K562 (cell line): ENCODE data around the gene RPL22. TPM values are rescaled to one million over a fixed set of nuclear protein-coding genes. Genes with fewer than 3 reads are reported as not detected.

ENCODE experiments used
- BHLHE40 ChIP-seq: IDR thresholded peaks from 2 replicates; pipeline ENCODE4 v1.6.1; 2011; ENCODE audit warnings: low read length, improper control_type of control experiment
- CBX3 ChIP-seq, 2 experiments: IDR thresholded peaks; 1 replicate in 1 of 2; 2 replicates in 1 of 2; pipeline ENCODE4 v1.6.1; 2012; ENCODE audit warnings: inconsistent platforms in 2 of 2, low read length in 2 of 2, borderline replicate concordance in 1 of 2, control low read depth in 1 of 2
- CTCF ChIP-seq, 3 experiments: IDR thresholded peaks in 2 of 3; conservative IDR thresholded peaks in 1 of 3; 2 replicates each; pipeline ENCODE4 v1.5.1; 2011 to 2012; ENCODE audit warnings: low read length in 3 of 3, mild to moderate bottlenecking in 3 of 3, control low read depth in 2 of 3, improper control_type of control experiment in 1 of 3, inconsistent platforms in 1 of 3, low read depth in 1 of 3, mixed read lengths in 1 of 3, moderate library complexity in 1 of 3; ENCODE audit not compliant: insufficient read depth in 2 of 3
- E2F6 ChIP-seq, 2 experiments: IDR thresholded peaks; 2 replicates each; pipeline ENCODE4 v1.6.1; 2011; ENCODE audit warnings: borderline replicate concordance in 1 of 2, control low read depth in 1 of 2, low read depth in 1 of 2, low read length in 1 of 2, mild to moderate bottlenecking in 1 of 2, mixed read lengths in 1 of 2, moderate library complexity in 1 of 2; ENCODE audit not compliant: insufficient read depth in 1 of 2, insufficient read length in 1 of 2, poor library complexity in 1 of 2, severe bottlenecking in 1 of 2; ENCODE audit errors: extremely low read depth in 1 of 2
- ILF3 ChIP-seq: fragments of 450-650 bp; IDR thresholded peaks from 2 replicates; pipeline ENCODE4 v1.6.1; 2018; ENCODE audit warnings: antibody characterized with exemption, mild to moderate bottlenecking, moderate library complexity, borderline replicate concordance
- MNT ChIP-seq, 2 experiments: fragments of 450-650 bp; conservative IDR thresholded peaks; 2 replicates each; pipeline ENCODE4 v1.6.1; 2017; ENCODE audit warnings: mild to moderate bottlenecking in 2 of 2, moderate library complexity in 2 of 2
- MYC ChIP-seq, 2 experiments: fragments of 250-450 bp in 1 of 2; sonication (Bioruptor Pico) in 1 of 2; IDR thresholded peaks; 2 replicates each; pipeline versions ENCODE4 v1.5.1 to v1.6.1; 2012 to 2021; ENCODE audit warnings: low read depth in 2 of 2, borderline replicate concordance in 1 of 2, improper control_type of control experiment in 1 of 2, low read length in 1 of 2, mild to moderate bottlenecking in 1 of 2, moderate library complexity in 1 of 2
- NONO ChIP-seq, 2 experiments: fragments of 200-400 bp in 1 of 2; fragments of 450-650 bp in 1 of 2; formaldehyde crosslinking in 1 of 2; IDR thresholded peaks; 2 replicates each; pipeline ENCODE4 v1.6.1; 2017; ENCODE audit warnings: low read depth in 2 of 2, mild to moderate bottlenecking in 2 of 2, moderate library complexity in 2 of 2, low read length in 1 of 2
- RAD51 ChIP-seq: fragments of 450-650 bp; IDR thresholded peaks from 2 replicates; pipeline ENCODE4 v1.7.1; 2016; ENCODE audit warnings: low read depth, mild to moderate bottlenecking, borderline replicate concordance
- SETDB1 ChIP-seq: IDR thresholded peaks from one replicate; pipeline ENCODE4 v1.6.1; 2012; ENCODE audit warnings: low read length, control low read depth, inconsistent platforms
- SMC3 ChIP-seq: conservative IDR thresholded peaks from 2 replicates; pipeline ENCODE4 v1.6.1; 2011; ENCODE audit warnings: low read depth, low read length, improper control_type of control experiment; ENCODE audit not compliant: insufficient read depth
- SNRNP70 ChIP-seq: fragments of 200-400 bp; formaldehyde crosslinking; optimal IDR thresholded peaks from 2 replicates; pipeline ENCODE3; 2017; ENCODE audit warnings: low read depth, low read length
- USF1 ChIP-seq: sonication (generic); formaldehyde crosslinking; IDR thresholded peaks from 2 replicates; pipeline ENCODE4 v1.9.0; 2022; ENCODE audit warnings: mild to moderate bottlenecking, missing genetic modification reagents
- USF2 ChIP-seq: sonication (generic); formaldehyde crosslinking; IDR thresholded peaks from 2 replicates; pipeline ENCODE4 v1.5.0; 2020; ENCODE audit warnings: missing genetic modification reagents
- ZBTB49 ChIP-seq: sonication (generic); formaldehyde crosslinking; IDR thresholded peaks from 2 replicates; pipeline ENCODE4 v1.8.0; 2022; ENCODE audit warnings: missing genetic modification reagents, mild to moderate bottlenecking, borderline replicate concordance
- ZFPM2 ChIP-seq: fragments of 250-450 bp; sonication (Bioruptor Pico); IDR thresholded peaks from 2 replicates; pipeline ENCODE4 v1.5.1; 2022; ENCODE audit warnings: mild to moderate bottlenecking
- ZNF232 ChIP-seq: sonication (generic); formaldehyde crosslinking; IDR thresholded peaks from 2 replicates; pipeline ENCODE4 v1.8.0; 2022; ENCODE audit warnings: mild to moderate bottlenecking, missing genetic modification reagents
- polyA plus RNA-seq, 8 experiments: library from polyadenylated mRNA; depleted of rRNA in 4 of 8; stranded (reverse) in 5 of 8; unstranded in 3 of 8; fragments of >200 nt; fragmentation: Nextera tagmentation in 2 of 8; fragmentation: Illumina TruSeq in 1 of 8; extraction: Ambion mirVana in 2 of 8; extraction: Trizol in 1 of 8; gene quantifications; 2 replicates each; pipeline versions ENCODE4 v1.2.1 to v1.2.3, GENCODE V29; 2011 to 2014; ENCODE audit warnings: inconsistent platforms in 1 of 8, missing spikeins in 1 of 8
- total RNA-seq, 7 experiments: library from RNA; depleted of rRNA in 6 of 7; stranded (reverse); fragments of >200 nt in 6 of 7; fragmentation: Illumina TruSeq in 2 of 7; extraction: Trizol in 2 of 7; gene quantifications; 2 replicates each; pipeline versions ENCODE4 v1.2.1 to v1.2.3, GENCODE V29; 2011 to 2021; ENCODE audit warnings: low replicate concordance in 1 of 7

The RPL22 gene
- total and polyA plus RNA-seq, 9 of the 15 experiments (the other 6 are each of a cell fraction or from before 2014, with no cell fraction given), result 467 to 1,165 (median 607) TPM

GRCh38 chr1:6141592-6141991 lies 57.8 kb downstream of the RPL22 start (continued):
- no peak for TF ChIP-seq ZBTB49
- no peak for TF ChIP-seq ZFPM2 (CRISPR knock-in tag)
- TF ChIP-seq CBX3 (IDR thresholded peaks at IDR 0.05; ENCODE audit: borderline replicate concordance in 1 of 2, low read length in 2 of 2), result peak in 1 of 2 experiments; percentile 29; a peak in 1 of 3 replicates
- peak; percentile 47 to 85 for TF ChIP-seq E2F6 (IDR thresholded peaks at IDR 0.05; ENCODE audit: borderline replicate concordance in 1 of 2, extremely low read depth in 1 of 2, insufficient read depth in 1 of 2, insufficient read length in 1 of 2, low read depth in 1 of 2, low read length in 1 of 2, poor library complexity in 1 of 2, severe bottlenecking in 1 of 2)
- TF ChIP-seq CTCF (IDR thresholded peaks at IDR 0.05 in 2 of 3, conservative IDR thresholded peaks at IDR 0.05 in 1 of 3; ENCODE audit: insufficient read depth in 2 of 3, low read depth in 1 of 3, low read length in 3 of 3), result peak; percentile 51 to 75 (median 61)
- 0 out of 4 replicates have a peak, but pooled peaks of 1 of the 2 experiments have one; percentile 23 for TF ChIP-seq MNT (conservative IDR thresholded peaks at IDR 0.05)
- TF ChIP-seq USF1 (CRISPR knock-in tag), result peak; percentile 81
- no peak for TF ChIP-seq ILF3
- TF ChIP-seq BHLHE40, result peak; percentile 65
- peak; percentile 37; the same call in 1 of the 2 replicates for TF ChIP-seq RAD51
- TF ChIP-seq SMC3, result peak; percentile 43; the same call in 1 of the 2 replicates
- no peak for TF ChIP-seq ZNF232 (CRISPR knock-in tag)
- no peak for TF ChIP-seq NONO (IDR thresholded peaks at IDR 0.05; ENCODE audit: low read depth in 2 of 2, low read length in 1 of 2)
- peak; percentile 69; the same call in 1 of the 2 replicates for TF ChIP-seq MYC (IDR thresholded peaks at IDR 0.05; ENCODE audit: low read depth, low read length)
- no peak for TF ChIP-seq MYC (CRISPR knock-in tag; IDR thresholded peaks at IDR 0.05; ENCODE audit: borderline replicate concordance, low read depth)
- peak; percentile 40 for TF ChIP-seq SNRNP70
- no peak for TF ChIP-seq SETDB1
- peak; percentile 70 for TF ChIP-seq USF2
